GM21529 (cell line): ENCODE data around the gene INHBB.
"Not testable (repeated sequence)": the region's sequence is repeated elsewhere in the genome, so short reads cannot be mapped to it uniquely, and the experiment has no call there.

Source experiments
- ATAC-seq: cut with Tn5 transposase; IDR thresholded peaks from one replicate; pipeline ENCODE4 v1.9.1; 2021; ENCODE audit not compliant: unreplicated experiment

Gene INHBB

DNA sequence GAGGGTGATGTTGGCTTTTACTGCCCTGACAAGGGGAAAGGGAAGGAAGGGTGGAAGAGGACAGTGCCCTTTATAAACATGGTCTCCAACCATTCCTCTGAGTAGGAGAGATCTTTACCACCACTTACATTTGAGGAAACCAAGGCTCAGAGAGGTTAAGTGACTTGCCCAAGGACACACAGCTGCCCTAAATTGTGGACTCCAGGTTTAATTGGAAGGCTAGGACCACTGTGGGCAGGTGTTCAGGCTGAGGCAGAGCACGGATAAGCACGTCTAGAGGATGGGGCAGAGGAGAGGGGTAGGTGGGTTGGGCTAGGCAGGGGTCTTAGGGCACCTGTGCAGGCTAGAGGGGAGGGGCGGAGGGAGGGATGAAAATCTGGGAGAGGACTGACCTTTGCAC lies 32.7 kb downstream of the INHBB start:
- ATAC-seq, result no peak

DNA sequence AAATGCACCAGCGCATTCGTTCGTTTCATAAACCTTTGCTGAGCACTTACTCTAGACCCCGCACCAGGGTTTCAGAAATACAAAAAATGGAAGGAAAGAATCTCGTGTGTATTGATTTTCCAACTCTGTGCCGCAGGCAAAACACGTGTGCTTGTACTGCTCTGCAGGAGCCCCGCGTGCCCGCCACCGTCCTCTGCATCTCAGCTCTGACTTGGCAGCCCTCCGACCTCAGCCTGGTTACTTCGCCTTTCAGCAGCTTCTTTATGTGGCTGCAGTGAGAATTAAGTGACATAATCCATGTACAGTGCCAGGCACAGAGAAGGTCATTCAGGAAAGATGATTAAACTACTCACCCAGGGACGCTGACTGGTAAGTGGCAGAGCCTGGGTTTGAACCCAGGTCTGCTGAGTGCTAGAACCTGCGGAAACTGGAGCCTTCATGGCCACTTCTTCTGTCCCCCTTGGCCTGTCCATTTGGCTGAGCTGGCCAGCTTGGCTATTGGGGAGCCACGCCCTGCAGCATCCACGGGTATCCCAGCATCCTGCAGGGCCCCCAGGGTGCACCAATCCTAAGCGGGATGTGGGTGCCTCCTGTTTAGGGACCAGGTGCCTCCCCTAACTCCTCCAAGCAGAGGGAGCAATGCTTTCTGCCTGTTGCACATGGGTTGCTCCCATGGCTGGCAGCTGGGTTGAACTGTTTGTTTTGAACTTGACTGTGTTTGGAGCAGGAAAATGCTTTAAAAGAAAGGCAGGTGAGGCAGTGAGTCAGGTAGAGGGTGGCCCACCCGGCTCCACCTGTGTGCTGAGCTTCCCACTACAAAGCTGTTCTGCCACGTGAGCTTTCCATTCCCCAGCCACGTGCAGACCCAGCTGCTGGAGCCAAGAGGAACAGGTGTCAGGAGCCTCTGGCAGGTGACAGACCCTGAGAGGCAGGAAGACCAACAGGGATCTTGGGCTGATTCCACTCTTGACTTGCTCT lies 34.3 kb downstream of the INHBB start:
- ATAC-seq, result no peak

DNA sequence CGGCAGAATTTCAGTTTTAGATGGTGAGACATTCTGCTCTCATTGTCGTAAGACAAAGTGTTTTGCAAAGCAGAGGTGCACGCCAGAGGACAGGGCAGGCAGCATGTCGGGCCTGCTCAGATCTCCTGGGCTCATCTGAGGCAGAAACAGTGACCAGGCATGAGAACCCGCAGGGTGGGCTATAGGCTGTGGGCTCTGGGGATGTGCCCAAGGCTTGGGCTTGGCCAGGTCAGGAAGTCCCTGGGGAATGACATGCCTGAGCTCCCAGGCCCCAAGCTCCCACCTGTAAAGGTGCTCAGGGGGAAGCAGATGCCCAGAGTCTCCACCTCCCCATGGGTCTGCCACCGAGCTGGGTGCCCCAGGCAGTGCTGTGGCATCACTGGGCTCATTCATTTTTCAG lies 35.3 kb downstream of the INHBB start:
- ATAC-seq, result no peak

DNA sequence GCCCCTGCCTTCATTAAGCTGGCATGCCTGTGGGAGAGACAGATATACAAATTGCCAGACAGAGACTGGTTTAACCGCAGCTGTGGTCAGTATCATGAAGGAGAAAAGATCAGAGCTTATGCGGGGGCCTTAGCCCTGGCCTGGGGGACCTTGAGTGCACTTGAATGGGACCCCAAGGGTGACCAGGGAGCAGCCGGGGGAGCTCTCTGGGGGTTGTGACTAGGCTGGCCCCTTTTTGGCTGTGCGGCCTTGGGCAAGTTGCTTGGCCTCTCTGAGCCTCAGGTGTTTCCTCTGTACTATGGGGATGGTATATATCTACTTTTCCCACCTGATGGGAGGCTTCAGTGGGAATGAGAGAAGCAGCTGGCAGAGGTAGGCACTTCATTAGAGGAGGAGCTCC lies 35.7 kb downstream of the INHBB start:
- ATAC-seq, result no peak

DNA sequence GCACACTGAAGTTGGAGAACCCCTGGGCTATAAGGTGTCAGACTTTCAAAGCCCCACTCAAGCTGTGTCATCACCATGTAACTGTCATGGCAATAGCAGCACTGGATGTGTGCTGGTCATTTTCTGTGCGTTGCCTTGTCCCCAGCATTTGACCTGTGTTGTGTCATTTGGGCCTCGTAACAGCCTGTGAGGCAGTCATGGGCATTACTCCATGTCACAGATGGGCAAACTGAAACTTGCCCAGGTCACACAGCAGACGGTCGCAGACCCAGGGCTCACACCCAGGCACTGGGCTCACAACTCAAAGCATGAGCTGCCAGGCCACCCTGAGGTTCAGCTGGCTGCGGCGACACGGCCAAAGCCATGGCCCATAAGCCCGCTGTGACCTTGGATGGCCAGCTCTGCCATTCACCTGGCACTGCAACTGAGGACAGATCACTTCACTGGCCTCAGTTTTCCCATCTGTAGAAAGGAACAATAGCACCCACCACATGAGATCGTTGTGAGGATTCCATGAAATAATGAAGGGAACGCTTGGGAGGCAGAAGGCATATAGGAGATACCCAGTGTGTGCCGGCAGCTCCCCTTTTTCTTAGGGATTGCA lies 36.7 kb downstream of the INHBB start:
- no peak for ATAC-seq

DNA sequence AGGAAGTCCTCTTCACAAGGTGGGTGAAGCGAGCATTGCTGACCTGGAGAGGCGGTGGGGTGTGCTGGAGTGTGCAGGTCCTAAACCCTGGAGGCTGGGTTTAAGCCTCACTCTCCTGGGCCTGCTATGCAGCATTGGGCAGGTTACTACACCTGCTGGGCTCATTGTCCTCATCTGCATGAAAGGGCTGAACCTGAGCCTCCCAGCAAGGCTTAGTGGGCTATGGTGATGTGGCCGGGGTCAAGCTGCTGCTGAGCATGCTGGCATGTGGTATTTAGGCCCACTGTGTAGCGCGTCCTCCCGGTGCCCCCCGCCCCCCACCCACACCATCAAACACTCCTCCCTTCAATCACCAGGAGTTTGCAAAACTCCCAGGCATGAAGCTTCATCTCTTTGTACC lies 37.3 kb downstream of the INHBB start:
- ATAC-seq, result no peak

DNA sequence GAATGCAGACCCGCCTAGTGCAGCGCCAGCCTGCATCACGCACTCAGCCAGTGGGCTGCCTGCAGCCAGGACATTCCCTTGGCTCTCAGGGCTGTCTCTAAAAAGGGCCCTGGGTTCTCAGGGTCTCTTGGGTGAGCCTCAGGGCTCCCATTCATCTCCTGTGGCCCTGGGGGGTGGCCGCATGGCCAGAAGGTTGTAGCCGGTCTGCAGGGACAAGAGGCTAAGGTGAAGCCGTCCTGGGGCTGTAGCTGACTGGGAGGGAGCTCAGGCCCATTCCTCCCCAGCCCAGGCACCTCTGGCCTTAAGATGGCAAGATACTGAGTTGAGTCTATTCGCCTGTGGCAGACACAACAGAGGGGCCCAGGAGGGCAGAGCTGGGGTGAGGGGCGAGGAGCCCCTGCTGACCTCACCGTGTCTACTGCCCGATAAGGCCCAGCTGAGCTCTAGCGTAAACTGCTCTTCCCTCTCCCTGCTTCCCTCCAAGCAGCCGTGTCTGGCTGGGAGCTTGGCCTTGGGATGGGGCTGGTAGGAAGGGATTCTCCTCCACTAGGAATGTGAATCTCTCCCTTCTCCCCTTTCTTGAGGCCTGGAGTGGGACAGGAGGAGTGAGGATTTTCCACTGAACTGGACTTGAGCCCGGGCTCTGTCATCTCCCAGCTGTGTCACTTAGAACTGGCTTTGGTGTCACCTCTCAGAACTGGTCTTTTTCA lies 37.9 kb downstream of the INHBB start:
- no peak for ATAC-seq

DNA sequence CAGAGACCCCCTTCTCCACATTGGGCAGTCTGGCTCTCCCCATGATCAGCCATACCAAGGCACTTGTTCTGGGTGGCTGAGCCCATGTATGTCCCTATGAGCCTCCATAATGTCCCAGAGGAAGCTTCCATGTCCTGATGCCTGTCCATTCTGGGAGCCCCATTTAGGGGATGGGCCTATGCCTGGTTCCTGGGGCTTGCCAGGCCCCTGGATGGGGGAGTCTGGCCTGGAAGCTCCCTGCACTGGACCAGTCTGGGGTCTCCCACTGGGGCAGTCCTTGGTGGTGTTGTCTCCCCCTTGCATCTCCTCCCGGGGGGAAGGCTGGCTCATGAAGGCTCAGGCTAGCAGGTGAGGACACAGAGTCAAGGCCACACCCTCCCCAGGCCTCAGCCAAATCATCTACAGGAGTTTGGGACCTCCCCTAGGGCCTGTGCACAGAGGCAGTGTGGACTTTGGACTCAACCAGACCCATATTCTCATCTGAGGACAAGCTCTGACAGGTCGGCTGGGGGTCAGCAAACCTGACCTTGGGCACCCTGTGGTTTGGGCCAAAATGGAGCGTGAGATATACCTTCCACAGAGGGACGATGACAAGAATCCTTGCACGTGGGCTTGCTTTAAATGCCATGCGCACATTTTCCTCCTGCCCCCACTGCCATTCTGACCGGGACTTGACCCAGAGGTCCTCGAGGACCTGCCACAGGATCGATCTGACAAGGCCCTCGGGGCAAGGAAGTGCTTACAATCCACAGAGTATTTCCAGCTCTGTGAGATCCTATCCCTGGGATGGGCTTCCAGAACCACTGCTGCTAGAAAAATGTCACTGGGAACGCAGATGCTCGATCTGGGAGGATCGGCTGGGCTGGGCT lies 38.8 kb downstream of the INHBB start:
- no peak for ATAC-seq

DNA sequence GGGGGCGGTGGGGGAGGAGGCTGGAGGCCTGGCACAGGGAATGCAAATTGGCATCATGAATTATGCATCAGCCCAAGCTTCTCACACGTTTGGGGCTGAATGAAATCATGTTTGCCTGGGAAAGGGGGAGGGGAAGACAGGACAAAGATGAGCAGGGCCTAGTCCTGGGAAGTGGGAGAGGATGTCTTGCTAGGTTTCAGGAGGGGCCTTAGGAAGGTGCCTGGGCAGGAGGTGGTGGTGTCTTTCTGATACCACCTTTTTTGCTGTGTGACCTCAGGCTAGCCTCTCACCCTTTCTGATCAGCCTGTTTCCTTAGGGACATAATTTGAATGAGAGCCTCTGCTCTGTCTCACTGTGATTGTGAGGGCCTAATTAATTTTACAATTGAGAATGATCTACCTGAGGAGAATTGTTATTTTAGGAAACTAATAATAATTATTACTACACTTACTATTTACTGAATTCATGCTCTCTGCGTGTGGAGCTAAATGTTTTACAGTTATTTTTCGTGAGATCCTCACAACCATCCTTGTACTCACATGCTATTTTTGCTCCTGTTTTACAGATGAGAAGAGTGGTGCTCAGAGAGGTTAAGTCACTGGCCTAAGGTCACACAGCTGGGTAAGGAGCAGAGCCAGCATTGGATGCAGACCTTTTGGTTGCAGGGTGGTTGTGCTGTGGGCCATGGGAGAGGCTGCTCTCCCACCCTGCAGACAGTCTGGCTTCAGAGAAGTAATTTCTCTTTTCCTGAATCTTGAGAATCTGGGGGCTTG lies 39.6 kb downstream of the INHBB start:
- no peak for ATAC-seq

DNA sequence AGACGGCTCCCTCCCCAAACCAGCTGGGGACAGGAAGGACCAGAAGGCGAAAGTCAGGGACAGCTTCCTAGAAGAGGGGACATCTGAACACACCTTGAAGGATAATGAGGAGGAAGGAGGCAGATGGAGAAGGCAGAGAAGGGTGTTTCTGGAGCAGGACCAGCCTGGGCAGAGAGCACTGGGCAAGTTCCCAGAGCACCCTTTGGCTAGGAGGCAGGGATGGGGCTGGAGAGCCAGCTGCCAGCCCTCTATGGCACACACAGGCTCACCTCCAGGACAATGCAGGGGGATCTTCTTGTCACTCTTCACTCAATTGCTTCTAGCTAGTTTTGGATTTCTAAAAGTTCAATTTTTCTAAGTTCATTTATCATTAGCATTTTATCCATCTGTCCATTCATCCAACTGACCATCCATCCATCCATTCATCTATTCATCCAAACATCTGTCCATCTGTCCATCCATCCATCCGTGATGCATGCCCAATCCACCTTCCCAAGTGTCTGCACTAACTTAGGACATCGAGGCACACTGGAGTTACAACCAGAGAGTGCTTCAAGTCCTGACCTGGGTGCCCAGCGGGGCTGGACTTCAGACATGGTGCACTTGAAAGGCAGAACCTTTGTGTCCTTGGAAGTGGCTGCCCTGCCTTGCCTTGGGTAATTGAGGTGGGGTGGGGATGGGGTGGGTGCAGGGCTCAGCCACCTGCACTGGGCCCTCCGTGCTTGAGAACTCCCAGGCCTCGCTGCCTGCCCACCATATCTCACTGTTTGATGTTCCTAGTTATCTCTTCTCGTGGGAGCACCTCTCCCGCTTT lies 42.5 kb downstream of the INHBB start:
- no peak for ATAC-seq

DNA sequence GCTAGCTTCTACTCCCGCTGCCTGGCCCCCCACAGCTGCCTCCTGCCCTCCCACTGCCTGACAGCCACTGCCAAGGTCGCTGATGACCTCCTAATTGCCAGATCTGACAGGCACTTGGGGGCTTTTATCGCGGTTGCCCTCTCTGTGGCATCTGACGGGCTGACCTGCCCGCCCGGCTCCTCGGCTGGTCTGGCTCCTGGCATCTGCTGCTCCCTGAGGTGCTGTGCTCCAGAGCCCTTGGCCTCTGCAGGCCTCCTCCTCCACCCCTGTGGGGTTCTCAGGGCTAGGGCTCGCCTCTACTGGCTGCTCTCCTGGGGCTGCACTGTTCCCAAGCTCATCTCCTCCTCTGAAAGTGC lies 43.1 kb downstream of the INHBB start:
- no peak for ATAC-seq

DNA sequence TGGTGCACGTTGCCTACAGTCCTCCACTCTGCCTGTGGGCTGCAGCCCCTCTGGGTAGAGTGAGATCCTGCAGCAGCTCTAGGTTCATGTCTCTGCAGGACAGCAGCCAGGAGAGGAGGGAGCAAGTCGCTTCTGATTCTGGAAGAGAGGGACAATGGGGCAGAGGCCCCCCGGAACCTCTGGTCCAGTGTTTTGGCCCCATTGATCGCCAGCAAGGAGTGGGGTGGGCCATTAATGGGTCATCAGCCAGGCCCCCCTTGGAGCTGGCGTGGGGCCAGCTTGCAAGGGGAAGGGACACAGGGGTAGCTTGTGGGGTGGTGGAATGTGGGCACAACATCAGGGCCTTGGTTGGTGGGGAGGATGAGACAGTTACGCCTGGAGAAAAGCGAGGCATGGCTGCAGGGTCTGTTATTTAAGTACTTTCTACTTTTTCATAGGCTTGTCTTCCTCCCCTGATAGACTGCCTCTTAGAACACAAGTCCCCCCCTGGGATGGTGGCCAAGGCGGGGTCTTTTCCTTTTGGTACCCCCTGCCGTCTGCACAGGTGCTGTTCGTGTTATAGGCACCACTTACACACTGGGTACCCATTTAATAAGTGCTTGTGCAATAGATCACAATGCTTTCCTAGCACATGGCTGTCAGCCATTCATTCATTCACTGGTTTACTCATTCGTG lies 44.6 kb downstream of the INHBB start:
- ATAC-seq, result no peak

DNA sequence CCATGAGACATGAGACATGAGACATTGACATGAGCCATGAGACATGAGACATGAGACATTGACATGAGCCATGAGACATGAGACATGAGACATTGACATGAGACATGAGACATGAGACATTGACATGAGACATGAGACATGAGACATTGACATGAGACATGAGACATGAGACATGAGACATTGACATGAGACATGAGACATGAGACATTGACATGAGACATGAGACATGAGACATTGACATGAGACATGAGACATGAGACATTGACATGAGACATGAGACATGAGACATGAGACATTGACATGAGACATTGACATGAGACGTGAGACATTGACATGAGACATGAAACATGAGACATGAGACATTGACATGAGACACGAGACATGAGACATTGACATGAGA lies 45.4 kb downstream of the INHBB start:
- not testable (repeated sequence) for ATAC-seq

DNA sequence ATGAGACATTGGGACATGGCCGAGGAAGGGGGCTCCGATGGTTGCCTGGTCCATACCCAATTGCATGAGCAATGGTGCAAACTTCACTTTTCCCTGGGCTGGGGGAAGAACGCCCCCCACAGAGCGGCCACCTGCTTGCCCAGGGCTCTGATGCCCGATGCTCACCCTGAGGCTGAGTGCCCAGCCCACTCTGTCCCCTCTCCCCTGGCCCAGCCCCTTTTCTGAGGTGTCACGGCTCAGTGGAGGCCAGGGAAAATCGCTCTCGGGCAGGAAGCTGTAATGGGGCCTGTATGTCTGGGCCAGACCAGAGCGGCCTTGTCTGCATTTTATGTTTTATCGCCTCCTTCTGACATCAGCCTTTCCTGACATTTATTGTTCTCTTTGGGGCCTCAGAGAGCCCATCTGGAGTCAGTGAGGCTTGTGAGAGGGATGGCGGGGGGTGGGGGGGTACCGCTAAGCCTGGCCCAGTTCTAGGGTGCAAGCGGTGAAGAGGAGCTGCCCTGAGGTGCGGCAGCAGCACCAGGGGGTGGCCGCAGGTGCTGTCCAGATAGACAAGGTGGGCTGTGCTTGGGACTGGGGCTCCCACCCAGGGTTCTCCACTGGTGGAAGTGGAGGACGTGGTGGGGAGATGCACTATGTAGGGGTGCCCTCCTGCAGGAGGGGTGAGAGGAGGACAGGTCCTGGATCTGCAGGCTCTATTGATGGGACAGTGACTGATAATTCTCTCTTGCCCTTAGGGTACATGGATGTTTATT lies 46.2 kb downstream of the INHBB start:
- ATAC-seq, result no peak

DNA sequence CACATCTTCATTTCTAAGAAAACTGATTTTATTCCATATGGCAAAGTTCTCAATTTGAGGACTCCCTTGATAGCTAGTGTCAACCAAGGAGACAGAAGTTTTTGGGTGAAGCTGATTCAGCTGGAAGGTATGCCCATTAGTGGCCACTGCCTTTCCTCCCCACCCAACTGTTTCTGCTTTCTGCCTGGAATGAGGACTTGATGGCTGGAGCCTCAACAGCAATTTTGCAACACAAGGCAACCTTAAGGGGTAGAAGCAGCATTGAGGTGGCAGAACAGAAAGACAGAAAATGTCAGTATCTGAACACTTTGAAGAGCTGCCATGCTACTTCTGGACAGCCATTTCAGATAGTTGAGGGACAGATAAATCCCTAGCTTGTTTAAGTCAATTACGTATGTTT lies 47.0 kb downstream of the INHBB start:
- no peak for ATAC-seq

DNA sequence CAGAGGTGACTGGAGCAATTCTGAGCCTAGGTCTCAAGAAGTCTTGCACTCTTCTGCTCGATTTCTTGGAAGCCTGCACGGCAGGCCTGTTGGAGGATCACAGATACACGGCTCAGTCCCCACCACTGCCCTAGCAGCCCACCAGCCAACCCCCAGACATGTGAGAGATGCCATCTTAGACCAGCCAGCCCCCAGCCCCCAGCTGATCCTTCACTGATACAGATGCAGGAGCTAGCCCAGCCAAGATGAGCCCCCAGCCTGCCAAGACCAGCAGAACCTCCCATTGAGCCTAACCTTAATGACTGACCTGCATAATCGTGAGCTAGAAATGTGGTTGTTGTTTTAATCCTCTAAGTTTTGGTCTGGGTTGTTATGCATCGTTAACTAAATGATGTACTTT lies 47.5 kb downstream of the INHBB start:
- ATAC-seq, result no peak

DNA sequence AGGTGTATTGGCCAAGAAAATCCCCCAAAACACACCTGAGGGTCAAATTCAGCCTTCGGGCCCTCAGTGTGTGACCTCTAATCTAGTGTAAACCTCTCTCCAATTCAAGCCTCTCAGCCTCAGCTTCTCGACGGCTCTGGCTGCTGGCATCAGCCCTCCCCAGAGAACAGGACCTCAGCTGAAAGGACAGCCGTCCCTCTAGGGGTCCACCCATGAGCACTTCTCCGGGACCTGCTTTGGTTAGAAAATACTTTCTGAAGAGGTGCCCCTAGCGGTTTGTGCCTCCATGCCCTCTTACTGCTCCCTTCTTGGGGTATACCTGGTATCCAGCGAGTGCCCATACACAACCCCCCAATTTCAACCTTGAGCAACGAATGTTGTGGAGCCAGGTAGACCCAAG lies 48.8 kb downstream of the INHBB start:
- no peak for ATAC-seq
